ENCODE data around the gene CCDC192.

Gene CCDC192

DNA sequence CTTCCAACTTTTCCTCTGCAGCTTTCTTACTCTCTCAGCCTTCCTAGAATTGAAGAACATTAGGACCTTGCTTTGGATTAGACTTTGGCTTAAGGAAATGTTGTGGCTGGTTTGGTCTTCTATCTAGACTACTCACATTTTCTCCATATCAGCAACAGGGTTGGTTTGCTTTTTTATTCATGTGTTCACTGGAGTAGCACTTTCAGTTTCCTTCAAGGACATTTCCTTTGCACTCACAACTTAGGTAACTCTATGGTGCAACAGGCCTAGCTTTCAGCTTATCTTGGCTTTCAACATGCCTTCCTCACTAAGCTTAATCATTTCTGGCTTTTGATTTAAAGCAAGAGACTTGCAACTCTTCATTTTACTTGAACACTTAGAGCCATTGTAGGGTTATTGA, 153.1 kb downstream of the CCDC192 start:
- no peak for TF ChIP-seq CTCF (IDR thresholded peaks at IDR 0.05; ENCODE audit: low read depth, low read length)
- H3K27me3 ChIP-seq: no peaks in the 10 kb centered on the region; the same call in none of the 2 replicates
- H3K9me3 ChIP-seq: no peaks in the 10 kb centered on the region
- no peak for DNase-seq
- no peaks in the 10 kb centered on the region for H3K36me3 ChIP-seq
- no peaks in the 10 kb centered on the region for H3K4me1 ChIP-seq
- H3K4me3 ChIP-seq (ENCODE audit: low read depth, low read length): no peak overlapping the region

DNA sequence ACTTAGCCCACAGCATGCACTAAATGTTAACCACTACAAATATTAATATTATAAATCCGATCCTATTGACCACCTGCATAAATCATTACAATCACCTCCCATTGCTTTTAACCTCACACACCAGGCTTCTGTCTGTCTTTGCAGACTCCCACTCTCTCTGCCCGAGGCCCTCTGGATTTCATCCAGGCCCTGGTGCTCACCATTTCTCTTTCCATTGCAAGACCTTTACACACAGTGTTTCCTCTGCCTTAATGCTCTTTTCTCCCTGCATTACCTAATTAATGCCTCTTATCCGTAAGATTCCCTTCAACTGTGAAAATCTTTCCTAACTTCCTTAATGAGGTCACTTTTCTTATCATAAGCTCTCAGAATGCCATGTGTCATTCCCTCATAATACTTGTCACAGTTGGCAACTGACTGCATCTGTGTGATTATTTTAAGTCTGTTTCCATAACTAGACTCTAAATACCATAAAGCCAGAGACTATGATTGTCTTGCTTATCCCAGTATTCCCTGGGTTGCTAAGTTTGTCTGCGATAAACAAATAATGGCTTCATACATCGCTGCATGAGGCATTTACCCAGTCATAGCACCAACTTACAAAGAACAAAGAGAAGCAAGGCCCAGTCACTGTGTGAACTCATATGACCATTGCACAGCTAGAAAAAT, 155.1 kb downstream of the CCDC192 start:
- no peaks in the 10 kb centered on the region; the same call in none of the 2 replicates for H3K27me3 ChIP-seq
- TF ChIP-seq CTCF (IDR thresholded peaks at IDR 0.05; ENCODE audit: low read depth, low read length): no peak
- no peak overlapping the region for H3K4me3 ChIP-seq (ENCODE audit: low read depth, low read length)
- no peaks in the 10 kb centered on the region for H3K4me1 ChIP-seq
- no peaks in the 10 kb centered on the region for H3K36me3 ChIP-seq
- no peaks in the 10 kb centered on the region for H3K9me3 ChIP-seq
- DNase-seq: peak; percentile 14

DNA sequence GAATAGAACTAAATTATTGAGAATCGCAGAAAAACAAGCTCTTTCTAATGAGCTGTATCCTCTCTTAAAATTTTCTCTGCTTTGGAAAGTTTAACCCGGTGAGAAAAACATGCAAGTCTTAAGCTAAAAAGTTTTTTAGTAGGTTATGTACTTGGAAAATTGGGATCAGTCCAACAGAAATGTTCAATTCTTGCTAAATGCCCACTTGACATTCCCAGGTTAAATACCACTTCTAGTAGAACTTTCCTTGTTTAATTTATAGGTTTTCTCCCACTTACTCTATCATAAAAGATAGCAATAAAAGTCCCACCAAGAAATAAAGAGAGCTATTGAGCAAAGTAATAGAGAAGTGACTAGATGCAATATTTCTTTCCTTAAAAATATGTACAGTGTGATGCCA, 157.1 kb downstream of the CCDC192 start:
- TF ChIP-seq CTCF (IDR thresholded peaks at IDR 0.05; ENCODE audit: low read depth, low read length): no peak
- Histone ChIP-seq H3K9me3 (no peaks in the 10 kb centered on the region), H3K36me3 (no peaks in the 10 kb centered on the region)

DNA sequence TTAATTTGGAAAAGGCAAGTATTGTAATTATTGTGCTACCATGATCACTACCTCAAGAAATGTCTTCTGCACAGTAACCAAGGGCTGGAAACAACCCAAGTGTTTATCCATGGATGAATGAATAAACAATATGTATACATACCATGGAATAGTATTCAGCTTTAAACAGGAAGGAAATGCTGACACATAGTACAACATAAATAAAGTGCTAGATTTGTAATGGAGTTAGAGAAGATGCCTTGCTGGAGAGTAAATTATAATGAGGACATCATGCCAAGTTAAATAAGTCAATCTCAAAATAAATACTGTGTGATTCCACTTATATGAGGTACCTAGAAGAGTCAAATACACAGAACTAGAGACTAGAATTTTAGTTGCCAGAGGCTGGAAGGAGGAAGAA, 160.0 kb downstream of the CCDC192 start:
- Histone ChIP-seq H3K9me3 (no peaks in the 10 kb centered on the region), H3K36me3 (no peaks in the 10 kb centered on the region), H3K4me1 (no peaks in the 10 kb centered on the region), H3K27me3 (no peaks in the 10 kb centered on the region; the same call in none of the 2 replicates), H3K4me3 (ENCODE audit: low read depth, low read length) (no peak overlapping the region)
- DNase-seq: no peak
- no peak for TF ChIP-seq CTCF (IDR thresholded peaks at IDR 0.05; ENCODE audit: low read depth, low read length)

More for the DNA sequence above, 157.1 kb downstream of the CCDC192 start:
- Histone ChIP-seq H3K4me3 (ENCODE audit: low read depth, low read length) (no peak overlapping the region), H3K4me1 (no peaks in the 10 kb centered on the region), H3K27me3 (no peaks in the 10 kb centered on the region; the same call in none of the 2 replicates)
- no peak for DNase-seq

DNA sequence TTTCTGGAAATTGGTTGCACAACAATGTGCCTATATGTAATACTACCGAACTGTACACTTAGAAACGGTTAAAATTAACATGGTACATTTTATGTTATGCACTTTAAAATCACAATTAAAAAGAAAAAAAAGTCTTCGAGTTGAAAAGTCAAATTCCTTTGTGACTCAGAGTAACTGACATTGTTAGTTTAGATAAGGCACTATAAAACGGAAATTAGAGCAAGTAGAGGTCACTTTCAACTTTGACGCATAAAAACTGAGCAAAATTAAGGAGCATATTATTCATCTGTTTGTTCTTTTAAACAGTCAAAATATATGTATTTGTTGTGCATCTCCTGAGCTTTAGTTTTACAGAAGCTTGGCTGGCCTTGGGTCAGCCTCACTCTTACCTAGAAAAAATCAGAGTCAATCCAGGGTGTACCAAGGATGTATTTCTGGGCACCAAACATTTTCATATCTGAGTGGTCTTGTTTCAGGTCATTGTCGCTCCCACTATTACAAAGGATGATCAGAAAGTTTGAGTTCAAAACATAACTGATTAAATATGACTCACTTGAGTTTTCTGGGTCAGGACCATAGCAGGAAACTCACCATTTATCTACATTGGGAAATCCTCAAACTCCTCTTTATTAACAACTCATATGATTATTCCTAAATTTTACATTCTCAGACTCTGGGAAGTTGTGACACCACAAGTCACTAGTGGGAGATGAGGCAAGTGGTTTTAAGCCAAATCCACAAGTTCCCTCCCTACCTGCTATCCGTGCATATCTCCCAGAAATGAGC, 160.6 kb downstream of the CCDC192 start:
- H3K36me3 ChIP-seq: no peaks in the 10 kb centered on the region
- TF ChIP-seq CTCF (IDR thresholded peaks at IDR 0.05; ENCODE audit: low read depth, low read length): no peak
- no peak for DNase-seq
- no peaks in the 10 kb centered on the region for H3K9me3 ChIP-seq
- H3K4me3 ChIP-seq (ENCODE audit: low read depth, low read length): no peak overlapping the region
- no peaks in the 10 kb centered on the region; the same call in none of the 2 replicates for H3K27me3 ChIP-seq
- no peaks in the 10 kb centered on the region for H3K4me1 ChIP-seq

GRCh38 chr5:127864511-127864910, 161.3 kb downstream of the CCDC192 start:
- Histone ChIP-seq H3K4me3 (ENCODE audit: low read depth, low read length) (no peak overlapping the region), H3K9me3 (no peaks in the 10 kb centered on the region), H3K4me1 (no peaks in the 10 kb centered on the region), H3K36me3 (no peaks in the 10 kb centered on the region), H3K27me3 (no peaks in the 10 kb centered on the region; the same call in none of the 2 replicates)
- DNase-seq: no peak
- TF ChIP-seq CTCF (IDR thresholded peaks at IDR 0.05; ENCODE audit: low read depth, low read length): no peak

All from BE2C (cell line).